Measurements from ENCODE around the gene HAUS2.
"Not testable (repeated sequence)": the region's sequence is repeated elsewhere in the genome, so short reads cannot be mapped to it uniquely, and the experiment has no call there.

Gene HAUS2

DNA sequence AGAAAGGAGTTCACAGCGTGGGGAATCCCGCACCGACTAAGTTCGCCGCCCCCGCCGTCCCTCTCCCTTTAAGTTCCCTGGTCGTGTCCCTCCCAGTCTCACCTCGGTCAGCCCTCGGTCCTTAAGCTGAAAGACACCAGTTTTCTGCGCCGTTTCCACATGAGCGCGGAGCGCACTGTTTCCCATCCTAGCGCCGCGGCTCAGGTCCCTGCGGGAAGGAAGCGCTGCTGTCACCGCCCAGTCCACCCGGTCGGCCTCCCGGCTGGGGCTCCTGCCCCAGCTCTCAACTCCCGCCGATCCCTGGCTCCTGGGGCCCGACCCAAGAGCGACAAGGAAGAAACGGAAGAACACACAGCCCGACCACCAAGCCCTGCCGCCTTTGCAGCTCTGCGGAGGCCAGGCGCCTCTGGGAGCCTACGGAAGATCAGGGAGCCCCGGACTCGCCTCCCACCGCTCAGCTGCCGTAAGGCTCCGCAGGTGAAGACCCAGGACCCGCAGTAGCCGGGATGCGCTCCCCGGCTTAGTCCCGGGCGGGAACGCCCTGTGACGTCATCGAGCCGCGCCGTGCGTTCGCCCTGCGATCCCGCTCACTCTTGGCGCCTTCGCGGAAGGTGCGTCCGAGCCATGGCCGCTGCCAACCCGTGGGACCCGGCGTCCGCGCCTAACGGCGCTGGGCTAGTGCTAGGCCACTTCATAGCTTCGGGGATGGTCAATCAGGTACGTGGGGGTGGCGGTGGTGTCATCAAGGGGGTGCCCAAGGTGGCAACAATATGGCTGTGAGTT lies at the start of gene HAUS2, which contains the start of gene LRRC57:
Gene HAUS2, plus strand, starts transcription at position 590 of the 783 bp plus-strand sequence. Its CDS starts 35 bp downstream, at position 625.
Gene LRRC57, minus strand, starts transcription at position 545 of the 783 bp plus-strand sequence. Its CDS starts 359 bp downstream, at position 186.
- DNase-seq = peak; percentile 74 to 89 (median 84)

- no peak for DNase-seq
These were observed 48.6 kb upstream of the HAUS2 start for GRCh38 chr15:42499858-42500609.

- no peak for DNase-seq
These were observed 46.2 kb upstream of the HAUS2 start for GRCh38 chr15:42502477-42502876.

DNA sequence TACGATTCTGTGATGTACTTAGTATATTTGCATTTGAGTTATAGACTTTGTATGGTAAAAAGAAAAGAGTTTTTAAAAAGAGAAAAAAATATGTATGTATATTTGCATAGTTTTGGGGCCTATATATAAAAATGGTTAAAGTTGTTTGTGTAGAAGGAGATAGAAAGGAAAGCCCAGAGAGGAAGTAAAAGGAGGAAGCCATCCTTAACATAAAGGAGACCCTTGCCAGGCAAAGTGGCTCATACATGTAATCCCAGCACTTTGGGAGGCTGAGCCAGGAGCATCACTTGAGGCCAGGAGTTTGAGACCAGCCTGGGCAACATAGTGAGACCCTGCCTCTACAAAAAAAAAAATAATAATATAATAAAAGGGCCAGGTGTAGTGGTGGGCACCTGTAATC lies 44.8 kb upstream of the HAUS2 start:
- no peak for DNase-seq

- DNase-seq = no peak
These were observed 44.0 kb upstream of the HAUS2 start for GRCh38 chr15:42504631-42505030.

GRCh38 chr15:42507514-42507913 lies 41.1 kb upstream of the HAUS2 start:
- no peak for DNase-seq

- no peak for DNase-seq
These were observed 40.4 kb upstream of the HAUS2 start for GRCh38 chr15:42508263-42508690.

DNA sequence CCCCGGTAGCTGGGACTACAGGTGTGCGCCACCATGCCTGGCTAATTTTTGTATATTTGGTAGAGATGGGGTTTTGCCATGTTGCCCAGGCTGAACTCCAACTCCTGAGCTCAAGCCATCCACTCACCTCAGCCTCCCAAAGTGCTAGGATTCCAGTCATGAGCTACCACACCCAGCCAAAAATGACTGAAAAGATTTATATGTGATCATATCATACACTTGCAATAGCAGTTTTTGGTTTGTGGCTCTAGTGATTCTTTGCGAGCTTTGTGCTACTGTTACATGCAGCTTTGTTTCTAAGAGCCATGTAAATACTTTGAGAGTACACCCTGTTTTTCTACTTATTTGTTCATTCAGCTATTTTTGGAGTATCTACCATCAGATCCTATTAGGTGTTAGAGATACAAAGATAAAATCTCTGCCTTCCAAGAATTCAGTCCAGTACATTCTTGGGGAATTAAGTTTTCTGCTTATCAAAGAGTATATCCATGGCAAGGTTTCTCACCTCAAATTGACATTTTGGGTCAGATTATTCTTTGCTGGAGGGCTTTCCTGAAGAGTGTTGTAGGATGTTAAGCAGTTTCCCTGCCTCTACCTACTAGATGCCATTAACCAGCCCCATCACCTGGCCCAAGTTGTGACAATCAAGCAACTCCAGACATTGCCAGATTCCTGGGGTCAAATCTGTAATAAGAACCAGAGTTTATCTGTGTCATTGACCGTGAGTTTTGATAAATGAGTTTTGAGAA lies 38.2 kb upstream of the HAUS2 start:
- DNase-seq = no peak

- no peak for DNase-seq
These were observed 37.6 kb upstream of the HAUS2 start for GRCh38 chr15:42511007-42511391.

DNA sequence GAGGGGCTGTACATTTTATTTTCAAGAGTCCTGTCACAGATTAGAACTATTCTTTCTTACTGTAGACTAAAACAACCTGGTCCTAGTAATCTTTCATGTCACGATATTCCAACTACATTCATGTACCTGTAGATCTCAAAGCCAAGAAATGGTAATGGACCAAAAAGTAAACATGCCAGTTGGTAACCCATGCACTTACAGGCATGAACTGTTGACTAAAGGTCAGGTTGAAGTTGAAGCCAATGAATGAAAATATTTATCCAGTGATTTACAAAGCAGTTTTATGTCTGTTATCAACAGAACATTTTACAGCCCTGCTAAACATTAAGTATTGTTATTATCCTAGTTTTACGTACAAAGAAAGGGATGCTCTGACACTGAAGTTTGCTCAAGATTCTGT lies 25.3 kb upstream of the HAUS2 start:
- DNase-seq = no peak

- no peak for DNase-seq
These were observed 19.7 kb upstream of the HAUS2 start for GRCh38 chr15:42528970-42529369.

- DNase-seq = no peak
These were observed 15.4 kb upstream of the HAUS2 start for GRCh38 chr15:42533246-42533645.

GRCh38 chr15:42544853-42545629 lies 3.6 kb upstream of the HAUS2 start:
- DNase-seq = no peak

DNA sequence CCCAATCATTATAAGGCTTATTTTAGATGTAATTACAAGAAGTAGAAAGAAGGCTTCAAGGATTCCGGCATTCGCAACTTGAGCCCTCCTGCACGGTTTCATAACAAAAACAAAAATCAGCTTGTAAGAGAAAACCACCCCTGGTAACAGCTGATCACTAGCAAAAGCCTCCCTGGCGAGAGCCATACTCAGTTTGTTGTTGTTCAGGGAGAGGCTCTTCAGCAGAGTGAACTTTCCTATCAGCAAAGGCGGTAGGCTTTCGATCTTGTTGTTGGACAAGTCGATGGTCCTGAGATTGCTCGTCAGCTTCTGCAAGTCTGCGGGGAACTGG lies 755 bp upstream of the HAUS2 start:
- peak in 1 of 6 experiments; percentile 41 for DNase-seq

DNA sequence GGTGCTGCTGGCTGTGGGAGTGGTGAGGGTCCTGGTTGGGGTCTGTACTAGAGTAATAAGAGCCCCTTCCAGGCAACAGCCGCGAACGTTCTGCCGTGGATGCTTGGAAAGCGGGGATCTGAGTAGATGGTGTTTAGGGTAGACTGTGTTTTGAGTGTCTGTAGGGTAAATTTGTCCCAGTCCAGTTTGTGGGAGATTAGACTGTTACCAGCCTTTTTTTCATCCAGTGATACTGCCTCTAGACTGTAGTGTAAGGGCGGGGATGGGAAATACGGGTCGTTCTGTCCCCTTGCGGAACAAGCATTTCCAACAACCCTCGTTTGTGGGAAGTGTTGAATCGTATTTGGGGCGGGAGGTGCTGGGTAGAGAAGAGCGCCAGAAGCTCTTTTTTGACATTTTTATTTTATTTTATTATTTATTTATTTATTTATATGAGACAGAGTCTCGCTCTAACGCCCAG lies 424 bp downstream of the HAUS2 start:
- no peak for DNase-seq

DNA sequence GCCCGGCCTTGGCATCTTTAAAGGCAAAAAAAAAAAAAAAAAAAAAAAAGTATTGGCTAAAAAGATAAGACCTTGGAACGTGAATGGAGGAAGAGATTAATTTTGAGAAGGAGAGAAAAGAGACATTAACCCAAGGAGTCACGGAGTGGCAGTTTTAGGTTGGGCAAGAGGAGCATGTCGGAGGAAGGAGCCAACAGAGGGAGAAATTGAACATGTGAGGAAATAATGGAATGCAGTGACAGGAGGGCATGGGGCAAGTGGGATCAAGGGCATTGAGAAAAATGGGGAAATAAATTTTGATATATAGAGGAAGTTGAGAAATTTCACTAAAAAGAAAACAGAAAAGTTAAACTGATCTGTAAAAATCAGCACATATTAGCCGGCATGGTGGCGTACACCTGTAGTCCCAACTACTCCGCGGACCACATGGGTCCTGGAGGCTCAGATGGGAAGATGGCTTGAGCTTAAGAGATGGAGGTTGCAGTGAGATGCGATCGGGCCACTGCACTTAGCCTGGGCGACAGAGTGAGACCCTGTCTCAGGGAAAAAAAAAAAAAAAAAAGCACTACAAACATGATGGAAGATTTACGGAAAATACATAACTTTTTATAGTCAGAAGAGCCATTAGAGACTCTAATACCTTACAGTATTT lies 1.2 kb downstream of the HAUS2 start:
- DNase-seq = no peak

DNA sequence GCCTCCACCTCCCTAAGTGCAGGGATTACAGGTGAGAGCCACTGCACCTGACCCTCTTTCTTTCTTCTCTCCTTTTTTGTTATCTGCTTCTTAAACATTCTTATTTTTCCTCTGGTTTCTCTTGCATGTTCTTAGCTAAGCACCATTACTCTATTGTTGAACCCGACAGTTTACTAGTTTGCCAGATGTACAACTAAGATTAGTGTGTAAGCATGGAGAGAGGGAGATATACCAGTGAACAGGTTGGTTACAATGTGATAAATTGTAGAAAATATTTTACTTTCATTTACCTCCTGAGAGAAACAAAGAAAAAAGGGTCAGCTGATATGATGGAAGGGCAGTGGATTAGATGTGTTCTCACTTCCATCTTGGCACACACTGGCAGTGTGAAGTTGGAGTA lies 4.9 kb downstream of the HAUS2 start:
- DNase-seq = no peak

DNA sequence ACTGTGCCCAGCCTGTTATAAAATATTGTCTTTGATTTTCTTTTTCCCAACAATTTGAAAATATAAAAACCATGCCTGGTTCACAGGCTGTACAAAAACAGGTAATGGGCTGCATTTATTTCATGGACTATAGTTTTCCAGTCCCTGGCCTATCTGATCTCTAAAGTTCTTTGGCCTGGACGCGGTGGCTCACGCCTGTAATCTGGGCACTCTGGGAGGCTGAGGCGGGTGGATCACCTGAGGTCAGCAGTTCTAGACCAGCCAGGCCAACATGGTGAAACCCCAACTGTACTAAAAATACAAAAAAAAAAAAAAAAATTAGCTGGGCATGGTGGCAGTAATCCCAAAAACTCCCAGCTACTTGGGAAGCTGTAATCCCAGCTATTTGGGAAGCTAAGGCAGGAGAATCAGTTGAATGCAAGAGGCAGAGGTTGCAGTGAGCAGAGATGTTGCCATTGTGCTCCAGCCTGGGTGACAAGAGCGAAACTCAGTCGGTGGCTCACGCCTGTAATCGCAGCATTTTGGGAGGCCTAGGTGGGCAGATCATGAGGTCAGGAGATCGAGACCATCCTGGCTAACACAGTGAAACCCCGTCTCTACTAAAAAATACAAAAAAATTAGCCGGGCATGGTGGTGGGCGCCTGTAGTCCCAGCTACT lies 8.0 kb downstream of the HAUS2 start:
- DNase-seq = not testable (repeated sequence)

DNA sequence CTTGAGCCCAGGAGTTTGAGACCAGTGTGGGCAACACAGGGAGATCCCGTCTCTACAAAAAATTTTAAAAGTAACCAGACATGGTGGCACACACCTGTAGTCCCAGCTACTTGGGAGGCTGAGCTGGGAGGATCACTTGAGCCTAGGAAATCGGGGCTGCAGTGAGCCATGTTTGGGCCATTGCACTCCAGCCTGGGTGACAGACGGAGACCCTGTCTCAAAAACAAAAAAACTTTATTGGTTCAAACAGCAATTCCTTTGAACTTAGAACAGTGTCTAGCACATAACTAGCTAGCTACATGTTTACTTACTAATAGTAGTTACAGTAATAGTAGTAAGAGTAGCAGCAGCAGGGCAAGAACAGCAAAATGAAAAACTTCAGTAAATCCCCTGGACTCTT lies 10.1 kb downstream of the HAUS2 start:
- no peak for DNase-seq

GRCh38 chr15:42575188-42576039 lies 26.8 kb downstream of the HAUS2 start, which contains the start of gene STARD9:
Gene STARD9, plus strand, starts transcription at chr15:42575606. Its CDS starts 110 bp downstream, at chr15:42575716.
- peak; percentile 85 to 97 (median 92) for DNase-seq
